Right lobe of liver (tissue), 4 donors: ENCODE measurements around the gene PAN3.

ENCODE experiments used
- POLR2A ChIP-seq: fragments of 450-650 bp; IDR thresholded peaks from one replicate; pipeline ENCODE4 v1.6.1; 2017; ENCODE audit warnings: antibody characterized with exemption, mild to moderate bottlenecking
- TF ChIP-seq, protein P1 (sequence below), 4 donors: fragments of 200-600 bp in 3 of 4; fragments of 450-650 bp in 1 of 4; IDR thresholded peaks; one replicate each; pipeline versions ENCODE4 v1.5.1 to v1.8.0; 2016 to 2022; ENCODE audit warnings: antibody characterized with exemption in 4 of 4, mild to moderate bottlenecking in 2 of 4
- donor health status: DM: no; HTN: no; CAD: no.
- donor health status: DM: no; HTN: no; CAD: no.
- donor health status: DM: no; HTN: yes; CAD: no.

- TF ChIP-seq, protein P1, sequence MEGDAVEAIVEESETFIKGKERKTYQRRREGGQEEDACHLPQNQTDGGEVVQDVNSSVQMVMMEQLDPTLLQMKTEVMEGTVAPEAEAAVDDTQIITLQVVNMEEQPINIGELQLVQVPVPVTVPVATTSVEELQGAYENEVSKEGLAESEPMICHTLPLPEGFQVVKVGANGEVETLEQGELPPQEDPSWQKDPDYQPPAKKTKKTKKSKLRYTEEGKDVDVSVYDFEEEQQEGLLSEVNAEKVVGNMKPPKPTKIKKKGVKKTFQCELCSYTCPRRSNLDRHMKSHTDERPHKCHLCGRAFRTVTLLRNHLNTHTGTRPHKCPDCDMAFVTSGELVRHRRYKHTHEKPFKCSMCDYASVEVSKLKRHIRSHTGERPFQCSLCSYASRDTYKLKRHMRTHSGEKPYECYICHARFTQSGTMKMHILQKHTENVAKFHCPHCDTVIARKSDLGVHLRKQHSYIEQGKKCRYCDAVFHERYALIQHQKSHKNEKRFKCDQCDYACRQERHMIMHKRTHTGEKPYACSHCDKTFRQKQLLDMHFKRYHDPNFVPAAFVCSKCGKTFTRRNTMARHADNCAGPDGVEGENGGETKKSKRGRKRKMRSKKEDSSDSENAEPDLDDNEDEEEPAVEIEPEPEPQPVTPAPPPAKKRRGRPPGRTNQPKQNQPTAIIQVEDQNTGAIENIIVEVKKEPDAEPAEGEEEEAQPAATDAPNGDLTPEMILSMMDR (IDR thresholded peaks at IDR 0.05): no peak
- TF ChIP-seq POLR2A: no peak
Measured at GRCh38 chr13:28268800-28269223, 130.5 kb downstream of the PAN3 start.
